ENCODE measurements around the gene HSD17B12.

DNA sequence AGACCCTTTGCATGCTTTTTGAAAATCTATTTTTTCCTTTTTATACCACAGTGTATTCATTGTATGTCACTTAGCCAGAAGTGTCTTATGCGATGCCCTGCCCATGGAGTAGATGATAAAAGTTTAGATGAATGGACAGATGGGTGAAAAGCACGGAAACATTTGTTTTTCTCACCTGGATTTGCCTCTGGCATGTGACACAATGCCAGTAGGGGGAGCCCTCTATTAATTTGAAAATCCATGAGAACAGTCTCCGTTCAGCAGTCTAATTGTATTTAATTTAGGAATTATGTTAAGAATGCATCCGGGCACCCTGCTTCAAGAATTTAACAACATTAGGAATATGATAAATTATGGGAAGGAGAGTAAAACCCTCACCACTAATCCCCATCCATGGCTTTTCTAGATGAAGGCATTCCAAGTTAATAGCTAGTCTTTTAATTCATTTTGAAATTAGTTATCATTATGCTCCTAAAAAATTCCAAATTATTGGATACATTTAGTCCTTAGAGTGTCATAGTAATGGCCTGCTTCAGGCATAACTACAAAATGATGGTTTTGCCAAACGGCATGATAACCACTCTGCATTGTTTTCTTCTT is 144.8 kb downstream of the HSD17B12 start:
- TF ChIP-seq TAF1 (IDR thresholded peaks at IDR 0.05; ENCODE audit: borderline replicate concordance, low read depth, low read length) (no peak), POLR2A (IDR thresholded peaks at IDR 0.05; ENCODE audit: low read depth, low read length) (no peak)
